ENCODE measurements around the gene EEFSEC. TPM values are rescaled to one million over a fixed set of nuclear protein-coding genes. Genes with fewer than 3 reads are reported as not detected.

The EEFSEC gene
- total RNA-seq, 1 experiment from 2014 or later, result 21.3 TPM

GRCh38 chr3:128112357-128112968 is 40.8 kb upstream of the EEFSEC start:
- no peak overlapping the region for H2AFZ ChIP-seq
- ChIA-PET POLR2A (ENCODE audit: unreplicated experiment) (no interaction called here), CTCF (no interaction called here)
- no peaks in the 10 kb centered on the region for H3K4me1 ChIP-seq (replicated peaks; ENCODE audit: insufficient read depth)
- no peak overlapping the region for H3K4me3 ChIP-seq
- no peaks in the 10 kb centered on the region for H3K27me3 ChIP-seq (ENCODE audit: insufficient read depth, low read depth)
- peak; percentile 42 to 62 for DNase-seq
- H4K20me1 ChIP-seq (ENCODE audit: insufficient read depth), result peaks cover 60% of the 10 kb centered on the region
- H3K79me2 ChIP-seq (ENCODE audit: low read depth), result peaks cover 37% of the 10 kb centered on the region
- TF ChIP-seq CTCF (conservative IDR thresholded peaks at IDR 0.05), result no peak
- no peak for TF ChIP-seq EZH2 (IDR thresholded peaks at IDR 0.05; ENCODE audit: low read depth)
- no TSS peak for BruUV-seq (replicated peaks)
- H3K36me3 ChIP-seq (ENCODE audit: low read depth), result peaks cover 40% of the 10 kb centered on the region
- H3K27ac ChIP-seq, result no peak overlapping the region
- H3K9me2 ChIP-seq (ENCODE audit: insufficient read depth), result no peaks in the 10 kb centered on the region
- intact Hi-C loops (cut with micrococcal nuclease; ENCODE audit: unreplicated experiment), result no loop called here
- no peaks in the 10 kb centered on the region for H3K9me3 ChIP-seq (ENCODE audit: insufficient read depth, low read depth)
- no peak overlapping the region for H3K4me2 ChIP-seq
- H3F3A ChIP-seq (ENCODE audit: insufficient read depth, low read depth), result no peaks in the 10 kb centered on the region; the same call in 1 of the 2 replicates

- Histone ChIP-seq H4K20me1 (ENCODE audit: insufficient read depth) (peaks cover 54% of the 10 kb centered on the region), H3K27me3 (ENCODE audit: insufficient read depth, low read depth) (no peaks in the 10 kb centered on the region), H3K4me3 (no peak overlapping the region), H3K9me3 (ENCODE audit: insufficient read depth, low read depth) (no peaks in the 10 kb centered on the region), H3K4me2 (no peak overlapping the region), H3K79me2 (ENCODE audit: low read depth) (peaks cover 41% of the 10 kb centered on the region), H2AFZ (no peak overlapping the region), H3K4me1 (replicated peaks; ENCODE audit: insufficient read depth) (no peaks in the 10 kb centered on the region), H3K27ac (no peak overlapping the region), H3K9me2 (ENCODE audit: insufficient read depth) (no peaks in the 10 kb centered on the region), H3K36me3 (ENCODE audit: low read depth) (peaks cover 43% of the 10 kb centered on the region), H3F3A (ENCODE audit: insufficient read depth, low read depth) (no peaks in the 10 kb centered on the region; the same call in 1 of the 2 replicates)
- ChIA-PET POLR2A (ENCODE audit: unreplicated experiment) (no interaction called here), CTCF (no interaction called here)
- TF ChIP-seq EZH2 (IDR thresholded peaks at IDR 0.05; ENCODE audit: low read depth) (no peak), CTCF (conservative IDR thresholded peaks at IDR 0.05) (no peak)
- intact Hi-C loops (cut with micrococcal nuclease; ENCODE audit: unreplicated experiment), result no loop called here
- no TSS peak for BruUV-seq (replicated peaks)
- DNase-seq, result no peak
These were observed 39.2 kb upstream of the EEFSEC start for GRCh38 chr3:128113817-128114794.

- Histone ChIP-seq H3K27me3 (ENCODE audit: insufficient read depth, low read depth) (no peaks in the 10 kb centered on the region), H3F3A (ENCODE audit: insufficient read depth, low read depth) (peaks cover 5% of the 10 kb centered on the region; the same call in 1 of the 2 replicates), H3K9me2 (ENCODE audit: insufficient read depth) (no peaks in the 10 kb centered on the region), H4K20me1 (ENCODE audit: insufficient read depth) (peaks cover 3% of the 10 kb centered on the region; the same call in 1 of the 2 replicates), H3K79me2 (ENCODE audit: low read depth) (peaks cover 53% of the 10 kb centered on the region), H2AFZ (no peak overlapping the region), H3K36me3 (ENCODE audit: low read depth) (peaks cover 17% of the 10 kb centered on the region), H3K4me3 (peak overlapping the region; percentile 92), H3K9me3 (ENCODE audit: insufficient read depth, low read depth) (no peaks in the 10 kb centered on the region), H3K4me1 (replicated peaks; ENCODE audit: insufficient read depth) (peaks cover 17% of the 10 kb centered on the region), H3K4me2 (peak overlapping the region; percentile 88), H3K27ac (no peak overlapping the region)
- CTCF ChIA-PET, result no interaction called here
- no peak for DNase-seq
- intact Hi-C loops (cut with micrococcal nuclease; ENCODE audit: unreplicated experiment), result no loop called here
- no TSS peak for BruUV-seq (replicated peaks)
- TF ChIP-seq EZH2 (IDR thresholded peaks at IDR 0.05; ENCODE audit: low read depth) (no peak), CTCF (conservative IDR thresholded peaks at IDR 0.05) (no peak)
- POLR2A ChIA-PET (ENCODE audit: unreplicated experiment), result no interaction called here
These were observed 31.3 kb upstream of the EEFSEC start for GRCh38 chr3:128122013-128122412.
